GM18858 (cell line): ENCODE data around the gene TRDN.
"Not testable (repeated sequence)": the region's sequence is repeated elsewhere in the genome, so short reads cannot be mapped to it uniquely, and the experiment has no call there.

Experiments used
- ATAC-seq: cut with Tn5 transposase; IDR thresholded peaks from one replicate; pipeline ENCODE4 v1.9.1; 2021; ENCODE audit not compliant: unreplicated experiment

TRDN gene

DNA sequence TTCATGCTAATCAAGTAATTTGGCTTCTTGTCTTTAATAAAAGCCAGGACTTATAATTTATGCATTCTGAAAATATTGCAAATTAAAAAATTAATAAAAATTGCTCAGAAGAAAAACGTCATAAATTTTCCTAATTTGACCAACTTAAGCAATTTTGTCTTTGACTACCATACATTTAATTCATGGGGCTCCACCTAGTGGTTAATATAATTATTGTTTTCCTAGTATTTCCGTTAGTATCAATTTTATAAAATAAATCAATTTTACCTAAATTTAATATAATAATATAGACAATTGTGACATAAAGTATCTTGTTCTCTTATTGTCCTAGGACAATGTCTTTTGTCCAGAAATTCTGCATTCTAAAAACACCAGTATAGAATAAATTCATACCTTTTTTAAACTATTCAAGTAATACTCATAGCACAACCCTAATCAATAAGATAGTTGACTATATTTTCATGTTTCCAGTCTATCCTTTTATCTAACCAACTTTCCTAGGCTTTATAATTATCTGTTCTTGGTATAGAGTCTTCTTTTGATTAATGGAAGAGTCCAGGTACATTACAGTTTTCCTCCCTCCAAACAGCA, 319.9 kb downstream of the TRDN start:
- ATAC-seq: no peak

DNA sequence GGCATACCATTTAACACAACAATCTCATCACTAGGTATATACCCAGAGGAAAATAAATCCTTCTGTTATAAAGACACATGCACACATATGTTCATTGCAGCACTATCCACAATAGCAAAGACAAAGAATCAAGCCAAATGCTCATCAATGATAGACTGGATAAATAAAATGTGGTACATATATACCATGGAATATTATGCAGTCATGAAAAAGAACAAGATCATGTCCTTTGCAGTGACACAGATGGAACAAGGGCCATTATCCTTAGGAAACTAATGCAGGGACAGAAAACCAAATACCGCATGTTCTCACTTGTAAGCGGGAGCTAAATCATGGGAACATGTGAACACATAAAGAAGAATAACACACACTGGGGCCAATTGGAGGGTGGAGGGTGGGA, 322.3 kb downstream of the TRDN start:
- ATAC-seq: not testable (repeated sequence)

DNA sequence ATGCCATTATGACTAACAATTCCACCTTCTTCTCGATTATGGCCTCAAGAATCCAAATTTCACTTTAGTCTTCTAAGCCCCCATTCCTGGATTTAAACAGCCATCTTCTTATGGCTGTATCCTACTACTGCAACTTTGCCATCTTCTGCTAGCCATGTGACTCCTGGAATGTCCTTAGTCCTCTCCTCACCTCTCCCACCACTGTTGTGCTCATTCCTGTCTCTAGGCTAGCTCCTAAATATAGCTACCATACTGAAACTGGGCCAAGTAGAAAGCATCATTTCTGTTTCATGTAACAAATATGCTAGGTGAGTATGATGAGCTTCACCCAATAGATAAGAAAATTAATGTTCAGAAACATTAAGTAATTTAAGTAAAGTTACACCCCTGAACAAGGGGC, 327.6 kb downstream of the TRDN start:
- ATAC-seq: no peak

DNA sequence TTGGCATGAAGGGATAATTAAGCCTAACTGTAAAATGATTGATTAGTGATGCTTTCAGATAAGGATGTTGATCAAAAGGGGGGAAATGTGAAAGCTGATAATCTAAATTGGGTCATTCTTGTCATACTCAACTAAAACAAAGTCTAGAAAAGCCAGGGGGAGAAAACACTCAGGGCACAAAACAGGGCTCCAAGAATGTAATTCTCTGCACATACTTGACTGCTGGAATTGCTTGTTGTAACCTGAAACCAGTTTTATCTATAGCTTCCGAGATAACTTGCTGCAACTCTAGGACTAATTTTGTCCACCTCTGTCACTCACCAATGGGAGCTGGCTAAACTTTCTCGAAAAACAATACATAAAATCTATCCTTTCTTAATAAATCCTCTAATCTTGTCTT, 330.4 kb downstream of the TRDN start:
- no peak for ATAC-seq

DNA sequence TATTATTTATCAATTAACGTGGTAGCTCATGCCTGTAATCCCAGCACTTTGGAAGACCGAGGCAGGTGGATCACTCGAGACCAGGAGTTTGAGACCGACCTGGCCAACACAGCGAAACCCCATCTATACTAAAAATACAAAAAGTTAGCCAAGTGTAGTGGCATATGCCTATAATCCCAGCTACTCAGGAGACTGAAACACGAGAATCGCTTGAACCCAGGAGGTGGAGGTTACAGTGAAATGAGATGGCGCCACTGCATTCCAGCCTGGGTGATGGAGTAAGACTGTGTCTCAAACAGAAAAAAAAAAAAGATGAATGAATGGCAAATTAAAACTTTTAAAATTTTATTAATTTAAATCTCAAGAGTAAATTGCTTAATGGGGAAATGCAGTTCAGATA, 341.1 kb downstream of the TRDN start:
- ATAC-seq: no peak

DNA sequence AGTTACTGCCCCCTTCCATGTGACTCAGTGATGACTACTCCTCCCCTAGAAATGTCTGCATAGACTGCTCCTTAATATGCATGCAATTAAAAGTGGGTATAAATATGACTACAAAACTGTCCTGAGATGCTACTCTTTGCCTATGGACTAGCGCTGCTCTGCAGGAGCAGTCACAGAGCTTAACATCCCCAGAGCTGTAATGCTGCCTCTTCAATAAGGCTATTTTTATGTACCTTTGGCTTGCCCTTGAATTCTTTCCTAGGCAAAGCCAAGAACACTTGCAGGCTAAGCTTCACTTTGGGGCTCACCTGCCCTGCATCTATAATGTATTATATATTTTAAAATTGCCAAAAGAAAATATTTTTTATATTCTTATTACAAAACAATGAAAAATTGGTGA, 341.6 kb downstream of the TRDN start:
- no peak for ATAC-seq

DNA sequence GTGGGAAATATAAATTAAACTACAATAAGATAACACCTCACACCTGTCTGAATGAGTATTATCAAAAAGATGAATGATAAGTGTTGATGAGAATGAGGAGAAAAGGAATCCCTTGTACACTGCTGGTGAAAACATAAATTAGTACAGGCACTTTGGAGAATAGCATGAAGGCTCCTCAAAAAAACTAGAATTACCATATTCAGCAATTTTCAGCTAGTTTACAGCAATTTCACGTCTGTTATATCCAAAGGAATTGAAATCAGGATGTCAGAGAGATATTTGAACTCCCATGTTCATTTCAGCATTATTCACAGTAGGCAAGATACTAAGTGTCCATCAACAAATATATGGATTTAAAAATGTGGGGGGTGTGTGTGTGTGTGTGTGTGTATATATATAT, 348.1 kb downstream of the TRDN start:
- ATAC-seq: no peak

DNA sequence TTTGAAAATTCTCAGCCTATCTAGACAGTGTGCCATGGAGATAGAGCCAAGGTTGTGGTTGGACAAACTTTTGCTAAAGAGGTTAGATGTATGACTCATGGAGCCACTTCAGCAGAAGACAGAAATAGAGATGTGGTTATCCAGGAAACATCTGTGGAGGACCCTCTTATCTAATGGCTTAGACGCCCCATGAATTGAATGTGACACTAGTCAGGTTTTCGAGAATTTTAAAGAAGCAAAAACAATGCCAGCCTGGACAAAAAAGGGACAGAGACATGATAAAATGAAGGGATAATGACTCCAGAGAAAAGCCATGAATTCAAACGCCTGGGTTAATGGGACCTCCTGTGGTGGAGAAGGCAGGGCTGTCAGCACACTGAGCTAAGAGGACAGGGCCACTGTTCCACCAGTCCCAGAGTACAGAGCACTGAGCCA, 360.2 kb downstream of the TRDN start:
- ATAC-seq: no peak

DNA sequence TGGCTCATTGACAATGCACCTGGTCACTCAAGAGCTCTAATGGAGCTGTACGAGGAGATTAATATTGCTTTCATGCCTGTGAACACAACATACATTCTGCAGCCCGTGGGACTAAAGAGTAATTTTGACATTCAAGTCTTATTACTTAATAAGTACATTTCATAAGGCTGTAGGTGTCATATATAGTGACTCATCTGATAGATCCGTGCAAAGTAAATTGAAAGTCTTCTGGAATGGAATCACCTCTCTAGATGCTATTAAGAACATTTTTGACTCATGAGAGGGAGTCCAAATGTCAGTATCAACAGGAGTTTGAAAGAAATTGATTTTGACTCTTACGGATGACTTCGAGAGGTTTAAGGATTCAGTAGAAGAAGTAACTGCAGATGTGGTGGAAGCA, 372.8 kb downstream of the TRDN start:
- ATAC-seq: no peak

DNA sequence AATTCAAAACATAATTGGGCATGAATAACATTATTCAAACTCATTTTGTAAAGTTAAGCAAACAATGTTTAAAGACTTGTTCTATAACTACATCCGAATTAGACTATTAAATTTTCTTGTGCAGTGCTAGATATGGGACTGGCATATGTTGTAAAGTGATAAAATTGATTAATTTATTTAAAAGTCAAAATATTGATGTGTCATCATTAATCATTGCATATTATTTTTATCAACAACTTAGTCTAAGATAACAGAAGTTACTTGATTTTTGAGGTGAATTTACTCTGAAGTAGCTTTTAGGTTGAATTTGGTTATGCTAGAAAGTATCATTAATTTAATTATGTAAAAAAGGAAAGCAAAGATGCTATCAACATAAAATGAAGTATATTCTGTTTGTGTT, 396.1 kb downstream of the TRDN start:
- ATAC-seq: no peak

DNA sequence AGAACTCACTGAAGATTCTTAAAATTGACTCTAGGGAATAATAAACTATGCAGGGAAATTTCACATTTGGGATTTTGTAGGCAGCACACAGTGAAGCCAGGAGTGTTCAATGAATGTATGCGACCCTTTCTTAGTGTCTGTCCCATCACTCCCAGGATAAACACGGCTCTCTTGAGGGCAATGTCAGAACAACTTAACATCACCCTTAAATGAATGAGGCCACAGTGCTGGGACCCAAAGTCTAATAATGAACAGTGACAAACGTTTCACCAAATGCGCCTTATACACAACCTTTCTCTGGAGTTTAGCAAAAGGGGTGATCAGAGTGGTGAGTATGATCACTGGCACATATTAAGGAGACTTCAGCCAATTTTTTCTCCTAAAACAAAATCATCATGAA, 403.4 kb downstream of the TRDN start:
- no peak for ATAC-seq

DNA sequence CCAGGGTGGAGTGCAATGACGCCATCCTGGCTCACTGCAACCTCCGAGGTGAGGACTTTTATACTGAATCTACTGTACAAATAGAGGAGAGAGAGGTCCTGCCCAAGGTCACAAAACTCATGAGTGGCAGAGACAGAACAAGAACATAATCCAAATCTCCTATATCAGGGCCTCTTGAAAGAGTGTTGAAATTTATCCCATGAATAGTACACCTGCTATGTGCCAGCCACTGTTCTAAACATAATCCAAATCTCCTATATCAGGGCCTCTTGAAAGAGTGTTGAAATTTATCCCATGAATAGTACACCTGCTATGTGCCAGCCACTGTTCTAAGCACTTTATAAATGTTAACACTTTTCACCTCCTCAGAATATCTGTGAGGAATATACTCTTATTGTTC, 409.0 kb downstream of the TRDN start:
- not testable (repeated sequence) for ATAC-seq

DNA sequence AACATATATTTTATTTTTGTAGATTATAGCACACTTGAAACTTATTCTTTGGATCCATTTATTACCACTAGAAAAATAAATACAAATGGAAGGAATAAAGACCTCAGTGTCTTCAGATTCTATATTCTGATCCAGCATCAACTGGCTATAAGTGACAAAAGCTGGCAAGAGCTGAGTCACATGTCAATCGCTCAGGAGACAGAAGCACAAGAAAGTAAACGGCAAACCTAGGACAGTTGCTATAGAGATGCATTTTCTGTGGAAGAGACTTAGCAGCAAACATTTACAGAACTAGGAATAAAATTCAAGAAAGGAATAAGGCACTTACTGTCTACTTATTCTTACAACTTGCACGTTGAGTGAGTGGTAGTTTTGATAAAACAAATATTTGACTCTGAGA, 410.4 kb downstream of the TRDN start:
- no peak for ATAC-seq

DNA sequence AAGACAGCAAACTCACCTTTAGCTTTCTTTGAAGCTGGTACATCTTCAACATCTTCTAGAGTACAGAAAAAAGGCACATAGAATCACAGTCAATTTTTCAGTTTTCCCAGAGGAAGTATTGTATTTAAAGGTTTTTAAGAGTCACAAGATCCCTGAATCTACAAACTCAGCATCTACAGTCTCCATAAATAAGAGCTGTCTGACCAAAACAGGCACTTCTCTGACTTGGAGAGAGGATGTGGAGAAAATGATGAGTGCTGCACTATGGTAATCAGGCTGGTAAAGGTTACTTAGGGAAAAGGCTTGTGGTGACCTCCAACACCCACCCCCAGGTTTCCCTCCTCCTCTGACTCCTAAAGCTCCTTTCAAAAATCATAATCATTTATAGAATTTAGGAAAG, 412.7 kb downstream of the TRDN start:
- ATAC-seq: no peak

DNA sequence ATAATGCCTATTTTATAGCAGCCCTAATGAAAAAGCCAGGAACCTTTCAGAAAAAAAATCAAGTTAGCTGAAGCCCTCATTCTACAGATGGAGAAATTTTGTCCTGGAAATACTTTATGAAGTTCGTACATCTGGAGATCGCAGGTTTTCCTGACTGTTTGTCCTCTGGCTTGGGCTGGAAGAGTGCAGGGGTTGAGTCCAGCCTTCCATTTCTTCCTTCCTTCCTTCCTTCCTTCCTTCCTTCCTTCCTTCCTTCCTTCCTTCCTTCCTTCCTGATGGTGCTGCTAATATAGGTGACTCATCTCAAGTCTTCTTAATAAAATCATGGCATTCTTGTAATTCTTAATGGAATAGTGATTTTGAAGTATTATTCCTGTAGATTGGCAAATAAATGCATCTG, 413.3 kb downstream of the TRDN start:
- no peak for ATAC-seq

DNA sequence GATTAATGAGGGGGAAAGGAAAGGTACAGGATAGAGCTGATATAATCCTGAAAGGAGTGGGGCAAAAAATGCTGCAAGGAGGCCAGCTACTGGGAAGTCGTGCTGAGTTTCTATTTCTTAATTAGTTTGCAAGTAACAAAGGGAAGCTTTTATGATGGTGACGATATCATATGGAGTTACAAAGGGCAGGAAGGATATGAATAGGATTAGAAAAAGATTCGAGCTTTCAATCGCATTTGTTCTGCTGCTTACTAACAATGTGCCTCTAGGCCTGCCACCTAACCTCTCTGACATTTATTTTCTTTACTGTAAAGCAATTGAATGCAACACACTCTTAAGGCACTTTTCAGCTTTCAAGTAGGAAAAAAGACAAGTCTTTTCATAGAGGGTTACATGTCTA, 421.5 kb downstream of the TRDN start:
- no peak for ATAC-seq

DNA sequence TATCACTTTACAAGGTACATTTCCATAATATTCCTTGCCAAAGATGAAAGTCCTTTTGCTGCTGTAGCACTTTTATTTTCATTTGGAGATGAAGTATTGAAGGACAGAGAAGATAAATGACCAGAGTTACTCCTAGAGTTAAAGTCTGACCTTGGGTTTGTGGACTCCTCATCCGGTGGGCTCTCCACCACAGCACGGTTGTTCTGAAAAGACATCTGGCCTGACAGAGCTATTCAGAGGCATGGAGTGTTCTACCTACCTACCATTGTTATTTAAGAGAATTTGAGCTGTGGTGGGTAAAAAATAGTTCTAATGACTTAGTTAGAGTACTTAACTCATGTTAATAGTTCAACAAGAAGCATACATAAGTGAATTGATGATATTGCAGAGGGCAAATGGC, 422.3 kb downstream of the TRDN start:
- ATAC-seq: no peak

DNA sequence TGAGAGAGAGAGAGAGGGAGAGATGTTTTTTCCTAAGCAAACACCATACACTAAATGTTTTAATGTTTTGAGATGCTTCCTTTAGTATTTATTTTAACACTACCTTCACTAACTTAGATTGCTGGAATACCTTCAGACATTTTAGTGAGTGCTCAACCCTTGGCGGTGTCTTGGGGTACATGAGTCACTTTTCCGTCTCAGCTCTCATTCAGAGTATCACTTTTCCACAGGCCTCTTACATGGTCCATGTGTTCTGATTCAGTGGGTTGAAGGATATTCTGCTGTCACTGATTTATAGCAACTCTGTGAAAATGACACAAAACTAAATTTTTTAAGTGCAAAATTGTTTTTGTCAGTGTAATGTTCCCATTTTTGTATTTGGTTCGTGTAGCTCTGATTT, 422.8 kb downstream of the TRDN start:
- no peak for ATAC-seq

DNA sequence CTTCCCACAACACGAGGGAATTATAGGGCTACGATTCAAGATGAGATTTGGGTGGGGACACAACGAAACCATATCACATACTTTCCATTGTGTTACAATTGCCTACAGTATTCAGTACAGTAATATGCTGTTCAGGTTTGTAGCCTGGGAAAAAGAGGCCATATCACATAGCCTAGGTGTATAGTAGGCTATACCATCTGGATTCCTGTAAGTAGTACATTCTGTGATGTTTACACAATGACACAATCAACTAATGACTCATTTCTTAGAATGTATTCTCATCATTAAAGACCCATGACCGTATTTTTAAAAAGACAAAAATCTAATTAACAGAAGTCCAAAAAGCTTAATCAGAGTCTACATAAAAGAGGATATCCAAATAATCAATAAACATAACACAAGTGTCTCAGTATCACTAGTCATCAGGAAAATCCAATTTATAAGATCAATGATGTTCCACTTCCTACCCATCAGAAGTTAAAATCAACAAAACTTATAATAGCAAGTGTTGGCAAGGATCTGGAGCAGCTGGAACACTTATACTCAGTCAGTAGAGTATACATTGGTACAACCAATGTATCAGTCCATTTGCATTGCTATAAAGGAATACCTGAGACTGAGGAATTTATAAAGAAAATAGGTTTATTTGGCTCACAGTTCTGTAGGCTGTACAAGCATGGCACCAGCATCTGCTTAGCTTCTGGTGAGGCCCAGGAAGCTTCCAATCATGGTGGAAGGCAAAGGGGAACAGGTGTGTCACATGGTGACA, 424.8 kb downstream of the TRDN start:
- ATAC-seq: no peak

DNA sequence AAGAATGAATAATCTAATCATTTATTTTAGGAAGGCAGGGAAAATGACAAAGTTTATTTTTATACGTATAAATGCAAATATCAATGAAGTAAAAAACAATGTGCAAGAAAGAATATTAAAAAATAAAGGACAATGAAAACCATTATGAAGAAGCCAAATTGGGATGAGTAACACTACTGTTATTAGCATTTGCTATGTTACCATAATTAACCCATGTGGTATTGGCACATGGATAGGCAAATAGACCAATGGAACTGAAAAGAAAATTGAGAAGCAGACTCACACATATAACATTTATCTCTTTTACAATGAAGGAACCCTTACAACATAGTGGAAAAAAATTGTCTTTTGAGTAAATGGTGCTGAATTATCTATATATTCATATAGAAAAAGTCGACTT, 426.1 kb downstream of the TRDN start:
- no peak for ATAC-seq

DNA sequence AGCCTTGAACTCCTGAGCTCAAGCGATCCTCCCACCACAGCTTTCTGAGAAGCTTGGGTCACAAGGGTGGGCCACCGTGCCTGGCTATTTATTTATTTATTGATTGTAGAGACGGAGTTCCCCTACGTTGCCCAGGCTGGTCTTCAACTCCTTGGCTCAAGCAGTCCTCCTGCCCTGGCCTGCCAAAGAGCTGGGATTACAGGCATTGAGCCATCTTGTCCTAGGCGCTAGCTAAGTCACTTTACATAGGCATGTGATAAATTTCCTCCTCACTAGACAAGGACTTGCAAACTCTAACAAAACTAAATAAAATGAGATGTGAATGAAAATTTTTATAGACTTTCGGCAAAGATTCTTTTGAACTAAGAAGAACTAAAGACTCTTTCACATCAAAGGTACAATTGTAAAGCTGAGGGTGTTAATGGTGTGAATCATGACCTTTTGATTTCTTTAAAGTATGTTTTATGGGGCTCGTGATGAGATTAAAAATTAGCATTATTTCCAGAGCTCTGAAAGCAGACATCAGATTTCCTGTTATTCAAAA, 428.7 kb downstream of the TRDN start:
- ATAC-seq: no peak

DNA sequence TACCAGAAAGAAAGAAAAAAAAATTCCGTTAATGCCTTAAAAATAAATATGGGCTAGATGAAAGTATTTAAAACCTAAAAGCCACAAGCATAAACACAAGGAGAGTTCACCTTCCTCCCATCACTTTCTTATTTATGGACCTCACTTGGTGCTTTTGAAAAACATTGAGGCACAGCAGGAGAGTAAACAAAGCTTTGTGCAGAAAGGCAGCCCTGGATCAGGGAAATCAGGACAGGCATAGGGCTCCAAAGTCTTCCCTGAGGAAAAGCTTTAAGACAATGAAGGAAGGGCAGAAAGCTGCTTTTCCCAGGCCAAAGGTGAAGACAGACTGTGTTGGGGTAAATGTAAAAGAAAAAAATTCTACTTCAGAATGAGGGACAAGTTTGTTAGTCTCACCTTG, 432.8 kb downstream of the TRDN start:
- ATAC-seq: no peak
